Natural killer cell (primary cell): Measurements from ENCODE around the gene ISLR. TPM values are rescaled to one million over a fixed set of nuclear protein-coding genes. Genes with fewer than 3 reads are reported as not detected.

Experiments used
- ATAC-seq, 3 donors: fragments of 150-1000 bp in 2 of 3; fragments of 200-7000 bp in 1 of 3; cut with Tn5 transposase; 1 replicate in 1 of 3; 2 replicates in 2 of 3; pipeline ENCODE4 v1.10.0; 2021; ENCODE audit warnings: mild to moderate bottlenecking in 2 of 3, moderate library complexity in 2 of 3
- DNase-seq, 2 donors: peaks; one replicate each; pipeline versions ENCODE4 v3.0.0 to v3.0.0-alpha.2; 2013 to 2021; ENCODE audit warnings: mixed read lengths in 1 of 2
- H3K27ac ChIP-seq: one replicate; pipeline ENCODE4 v1.5.1; 2013; ENCODE audit warnings: mild to moderate bottlenecking, low read length
- H3K27me3 ChIP-seq: one replicate; pipeline ENCODE4 v1.6.1; 2013; ENCODE audit warnings: low read length; ENCODE audit not compliant: control insufficient read depth, insufficient read depth
- H3K36me3 ChIP-seq: one replicate; pipeline ENCODE4 v1.6.1; 2013; ENCODE audit warnings: low read length; ENCODE audit not compliant: control insufficient read depth, insufficient read depth
- H3K4me1 ChIP-seq: one replicate; pipeline ENCODE4 v1.6.1; 2013; ENCODE audit warnings: low read length; ENCODE audit not compliant: control insufficient read depth, insufficient read depth
- H3K4me3 ChIP-seq: one replicate; pipeline ENCODE4 v1.5.1; 2013; ENCODE audit warnings: low read length
- H3K9me3 ChIP-seq: one replicate; pipeline ENCODE4 v1.6.1; 2013; ENCODE audit warnings: low read length; ENCODE audit not compliant: control insufficient read depth, insufficient read depth
- H3K27ac Mint-ChIP-seq, 2 donors: one replicate each; pipeline ENCODE4 v1.8.0; 2022; ENCODE audit warnings: mild to moderate bottlenecking in 2 of 2, mixed read lengths in 2 of 2, moderate library complexity in 1 of 2
- H3K27me3 Mint-ChIP-seq, 2 donors: one replicate each; pipeline ENCODE4 v1.8.0; 2022; ENCODE audit warnings: low read depth in 2 of 2, mixed read lengths in 2 of 2
- H3K36me3 Mint-ChIP-seq: one replicate; pipeline ENCODE4 v1.8.0; 2022; ENCODE audit warnings: mixed read lengths
- H3K4me1 Mint-ChIP-seq, 2 donors: one replicate each; pipeline ENCODE4 v1.8.0; 2022; ENCODE audit warnings: mixed read lengths in 2 of 2
- H3K4me3 Mint-ChIP-seq: one replicate; pipeline ENCODE4 v1.8.0; 2022; ENCODE audit warnings: mild to moderate bottlenecking, moderate library complexity, mixed read lengths
- H3K9me3 Mint-ChIP-seq, 2 donors: one replicate each; pipeline ENCODE4 v1.8.0; 2022; ENCODE audit warnings: mixed read lengths in 2 of 2
- WGBS: methylation state at CpG from one replicate; pipeline ENCODE4 v1.1.7; 2013; ENCODE audit warnings: missing lambda C conversion rate; ENCODE audit not compliant: insufficient coverage; 5-methylcytosine and 5-hydroxymethylcytosine counted together
- intact Hi-C: fragments of 100-400 bp; cut with micrococcal nuclease; formaldehyde crosslinking; loops from one replicate; pipeline ENCODE4 v1.14.2; 2022
- total RNA-seq, 4 donors: library from RNA; stranded (reverse); fragments of 120-200 nt in 1 of 4; gene quantifications; one replicate each; pipeline versions ENCODE4 v1.2.3 to v1.2.4, GENCODE V29; 2013 to 2022
- TF ChIP-seq, protein P1 (sequence below): fragments of 200-600 bp; IDR thresholded peaks from one replicate; pipeline ENCODE4 v1.8.0; 2022; ENCODE audit warnings: antibody characterized with exemption

ISLR gene
- total RNA-seq, 3 donors from 2014 or later (not counting 1 experiment from before 2014, with no cell fraction given): not detected

GRCh38 chr15:74127255-74127953, 46.1 kb upstream of the ISLR start:
- Mint-ChIP-seq H3K27ac (no peak overlapping the region), H3K9me3 (no peaks in the 10 kb centered on the region), H3K36me3 (no peaks in the 10 kb centered on the region), H3K27me3 (peaks cover 57 to 58% of the 10 kb centered on the region in 2 donors), H3K4me1 (no peaks in the 10 kb centered on the region), H3K4me3 (peak overlapping the region; percentile 5)
- peak; percentile 82 to 96 (median 93) for ATAC-seq
- no peak overlapping the region for H3K27ac ChIP-seq
- TF ChIP-seq, protein P1, sequence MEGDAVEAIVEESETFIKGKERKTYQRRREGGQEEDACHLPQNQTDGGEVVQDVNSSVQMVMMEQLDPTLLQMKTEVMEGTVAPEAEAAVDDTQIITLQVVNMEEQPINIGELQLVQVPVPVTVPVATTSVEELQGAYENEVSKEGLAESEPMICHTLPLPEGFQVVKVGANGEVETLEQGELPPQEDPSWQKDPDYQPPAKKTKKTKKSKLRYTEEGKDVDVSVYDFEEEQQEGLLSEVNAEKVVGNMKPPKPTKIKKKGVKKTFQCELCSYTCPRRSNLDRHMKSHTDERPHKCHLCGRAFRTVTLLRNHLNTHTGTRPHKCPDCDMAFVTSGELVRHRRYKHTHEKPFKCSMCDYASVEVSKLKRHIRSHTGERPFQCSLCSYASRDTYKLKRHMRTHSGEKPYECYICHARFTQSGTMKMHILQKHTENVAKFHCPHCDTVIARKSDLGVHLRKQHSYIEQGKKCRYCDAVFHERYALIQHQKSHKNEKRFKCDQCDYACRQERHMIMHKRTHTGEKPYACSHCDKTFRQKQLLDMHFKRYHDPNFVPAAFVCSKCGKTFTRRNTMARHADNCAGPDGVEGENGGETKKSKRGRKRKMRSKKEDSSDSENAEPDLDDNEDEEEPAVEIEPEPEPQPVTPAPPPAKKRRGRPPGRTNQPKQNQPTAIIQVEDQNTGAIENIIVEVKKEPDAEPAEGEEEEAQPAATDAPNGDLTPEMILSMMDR: peak; percentile 89
- peak; percentile 82 to 85 for DNase-seq
- no peaks in the 10 kb centered on the region for H3K36me3 ChIP-seq
- intact Hi-C loops: loop anchor here (1.0 kb wide), 1 partner anchor 195 kb away; no protein-coding TSS in a partner anchor
- no peaks in the 10 kb centered on the region for H3K9me3 ChIP-seq
- H3K4me1 ChIP-seq: peaks cover 31% of the 10 kb centered on the region
- H3K4me3 ChIP-seq: no peak overlapping the region
- peaks cover 41% of the 10 kb centered on the region for H3K27me3 ChIP-seq
- 9% methylated on average over 43 of the region's 44 CpGs for WGBS

GRCh38 chr15:74127954-74128784, 45.3 kb upstream of the ISLR start:
- Mint-ChIP-seq H3K4me3 (no peak overlapping the region), H3K36me3 (no peaks in the 10 kb centered on the region), H3K4me1 (no peaks in the 10 kb centered on the region), H3K9me3 (no peaks in the 10 kb centered on the region), H3K27me3 (peaks cover 55 to 60% of the 10 kb centered on the region in 2 donors), H3K27ac (no peak overlapping the region)
- Histone ChIP-seq H3K4me3 (no peak overlapping the region), H3K27me3 (peaks cover 46% of the 10 kb centered on the region), H3K4me1 (peaks cover 28% of the 10 kb centered on the region), H3K9me3 (no peaks in the 10 kb centered on the region), H3K36me3 (no peaks in the 10 kb centered on the region), H3K27ac (no peak overlapping the region)
- DNase-seq (no peak), ATAC-seq (no peak)
- 6% methylated on average over 53 of the region's 53 CpGs for WGBS
- TF ChIP-seq, protein P1: no peak
- intact Hi-C loops: loop anchor here (1.0 kb wide), 1 partner anchor 194 kb away; no protein-coding TSS in a partner anchor

- no peak overlapping the region for H3K27ac ChIP-seq
- H3K4me3 Mint-ChIP-seq: no peak overlapping the region
- peaks cover 51% of the 10 kb centered on the region for H3K27me3 ChIP-seq
- H3K4me3 ChIP-seq: no peak overlapping the region
- intact Hi-C loops: no loop called here
- H3K9me3 ChIP-seq: no peaks in the 10 kb centered on the region
- H3K36me3 Mint-ChIP-seq: no peaks in the 10 kb centered on the region
- ATAC-seq: no peak
- peaks cover 25% of the 10 kb centered on the region for H3K4me1 ChIP-seq
- H3K27ac Mint-ChIP-seq: no peak overlapping the region
- TF ChIP-seq, protein P1: no peak
- no peaks in the 10 kb centered on the region for H3K4me1 Mint-ChIP-seq
- DNase-seq: no peak
- H3K27me3 Mint-ChIP-seq: peaks cover 59 to 60% of the 10 kb centered on the region in 2 donors
- WGBS: 4% methylated on average over 43 of the region's 43 CpGs
- no peaks in the 10 kb centered on the region for H3K36me3 ChIP-seq
- no peaks in the 10 kb centered on the region for H3K9me3 Mint-ChIP-seq
Measured at GRCh38 chr15:74128785-74129585, 44.5 kb upstream of the ISLR start.
